ENCODE data around the gene FBXO44.

GRCh38 chr1:11611638-11612327 lies 42.9 kb upstream of the FBXO44 start:
- TF ChIP-seq CTCF (conservative IDR thresholded peaks at IDR 0.05; ENCODE audit: low read depth in 2 of 2) (peak in 1 of 2 experiments; percentile 18; a peak in 2 of 4 replicates), EZH2 (IDR thresholded peaks at IDR 0.05; ENCODE audit: low read depth, unreplicated experiment) (no peak), CREB1 (CRISPR knock-in tag; IDR thresholded peaks at IDR 0.05; ENCODE audit: low read depth) (no peak), JUNB (IDR thresholded peaks at IDR 0.05; ENCODE audit: unreplicated experiment) (no peak), POLR2AphosphoS5 (IDR thresholded peaks at IDR 0.05; ENCODE audit: low read depth) (no peak), STAT1 (IDR thresholded peaks at IDR 0.05; ENCODE audit: unreplicated experiment) (no peak), EZH2phosphoT487 (IDR thresholded peaks at IDR 0.05; ENCODE audit: unreplicated experiment) (no peak), REST (IDR thresholded peaks at IDR 0.05; ENCODE audit: unreplicated experiment) (no peak), ZNF114 (CRISPR knock-in tag; IDR thresholded peaks at IDR 0.05) (no peak), ZNF331 (CRISPR knock-in tag; IDR thresholded peaks at IDR 0.05; ENCODE audit: low read depth) (no peak), NANOG (IDR thresholded peaks at IDR 0.05; ENCODE audit: borderline replicate concordance) (no peak)

Measured in GM23338 (cell line).